Liver (tissue), 2 donors: ENCODE measurements around the gene DIS3L.

Source experiments
- REST ChIP-seq: IDR thresholded peaks from 2 replicates; pipeline ENCODE4 v1.6.1; 2016; ENCODE audit warnings: antibody characterized with exemption, mild to moderate bottlenecking
- TF ChIP-seq, protein P1 (sequence below): fragments of 150-350 bp; IDR thresholded peaks from 2 replicates; pipeline ENCODE4 v1.5.1; 2017; ENCODE audit warnings: improper control_type of control experiment, low read depth, low read length; ENCODE audit not compliant: missing input control
- TF ChIP-seq, protein P2 (sequence below): IDR thresholded peaks from 2 replicates; pipeline ENCODE4 v1.6.1; 2016; ENCODE audit warnings: antibody characterized with exemption
- donor health status: healthy.

- TF ChIP-seq, protein P1, sequence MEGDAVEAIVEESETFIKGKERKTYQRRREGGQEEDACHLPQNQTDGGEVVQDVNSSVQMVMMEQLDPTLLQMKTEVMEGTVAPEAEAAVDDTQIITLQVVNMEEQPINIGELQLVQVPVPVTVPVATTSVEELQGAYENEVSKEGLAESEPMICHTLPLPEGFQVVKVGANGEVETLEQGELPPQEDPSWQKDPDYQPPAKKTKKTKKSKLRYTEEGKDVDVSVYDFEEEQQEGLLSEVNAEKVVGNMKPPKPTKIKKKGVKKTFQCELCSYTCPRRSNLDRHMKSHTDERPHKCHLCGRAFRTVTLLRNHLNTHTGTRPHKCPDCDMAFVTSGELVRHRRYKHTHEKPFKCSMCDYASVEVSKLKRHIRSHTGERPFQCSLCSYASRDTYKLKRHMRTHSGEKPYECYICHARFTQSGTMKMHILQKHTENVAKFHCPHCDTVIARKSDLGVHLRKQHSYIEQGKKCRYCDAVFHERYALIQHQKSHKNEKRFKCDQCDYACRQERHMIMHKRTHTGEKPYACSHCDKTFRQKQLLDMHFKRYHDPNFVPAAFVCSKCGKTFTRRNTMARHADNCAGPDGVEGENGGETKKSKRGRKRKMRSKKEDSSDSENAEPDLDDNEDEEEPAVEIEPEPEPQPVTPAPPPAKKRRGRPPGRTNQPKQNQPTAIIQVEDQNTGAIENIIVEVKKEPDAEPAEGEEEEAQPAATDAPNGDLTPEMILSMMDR, result no peak
- TF ChIP-seq, protein P2, sequence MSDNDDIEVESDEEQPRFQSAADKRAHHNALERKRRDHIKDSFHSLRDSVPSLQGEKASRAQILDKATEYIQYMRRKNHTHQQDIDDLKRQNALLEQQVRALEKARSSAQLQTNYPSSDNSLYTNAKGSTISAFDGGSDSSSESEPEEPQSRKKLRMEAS, result peak; percentile 35
- TF ChIP-seq REST, result no peak
Observed at GRCh38 chr15:66369773-66370651, 76.6 kb downstream of the DIS3L start.
